ENCODE data around the gene COL15A1. TPM values are rescaled to one million over a fixed set of nuclear protein-coding genes. Genes with fewer than 3 reads are reported as not detected.

COL15A1 gene
- total and polyA plus RNA-seq, 2 of the 8 experiments (the other 6 are each of a cell fraction or from before 2014, with no cell fraction given), result 0.12 to 0.15 TPM

DNA sequence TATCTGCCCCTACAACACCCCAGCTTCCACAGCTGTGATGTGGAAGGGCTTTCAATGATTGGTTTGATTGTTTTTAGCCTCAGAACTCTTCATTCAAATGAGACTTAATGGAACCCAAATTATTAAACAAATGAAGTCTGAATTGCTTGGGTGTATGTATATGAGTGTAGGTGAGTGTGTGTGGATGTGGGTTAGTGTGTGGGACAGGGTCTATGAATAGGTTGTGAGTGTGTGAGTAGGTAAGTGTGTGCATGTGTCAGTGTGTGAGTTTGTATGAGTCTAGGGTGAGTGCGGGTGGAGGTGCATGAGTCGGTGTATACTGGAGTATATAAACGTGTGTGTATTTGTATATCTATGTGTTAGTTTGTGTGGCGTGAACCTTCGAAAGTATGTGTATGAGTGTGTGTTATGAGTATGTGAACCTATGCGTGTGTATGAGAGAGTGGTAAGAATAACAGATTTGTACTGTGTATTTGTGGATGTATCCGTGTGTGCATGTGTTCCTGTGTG lies 26.9 kb downstream of the COL15A1 start:
- Histone ChIP-seq H3K27ac (ENCODE audit: low read depth, low read length) (no peak overlapping the region), H3K56ac (replicated peaks; ENCODE audit: insufficient read length, low read depth, low read length) (no peak overlapping the region), H3K9ac (replicated peaks in 1 of 4; ENCODE audit: extremely low read depth in 1 of 4, low read depth in 3 of 4, low read length in 3 of 4) (no peak overlapping the region), H4K20me1 (replicated peaks in 1 of 2; ENCODE audit: control insufficient read depth in 1 of 2, insufficient read depth in 2 of 2, low read length in 2 of 2) (peaks cover 0 to 1% of the 10 kb centered on the region in 2 experiments), H2BK12ac (ENCODE audit: low read depth, low read length) (0 out of 2 replicates have a peak overlapping the region, but pooled peaks have one; percentile 71), H2BK15ac (ENCODE audit: low read length) (no peak overlapping the region), H3K27me3 (replicated peaks in 1 of 4; ENCODE audit: control insufficient read depth in 3 of 4, extremely low read depth in 1 of 4, insufficient read depth in 3 of 4, low read length in 3 of 4) (peaks cover 4 to 25% (median 14%) of the 10 kb centered on the region in 4 experiments), H3K79me2 (ENCODE audit: control insufficient read depth in 1 of 2, insufficient read depth in 2 of 2, low read length in 2 of 2) (no peaks in the 10 kb centered on the region), H3K18ac (ENCODE audit: extremely low read depth, low read length) (no peak overlapping the region), H4K5ac (ENCODE audit: insufficient read length, low read depth, low read length) (no peak overlapping the region), H3K23ac (ENCODE audit: insufficient read length) (no peak overlapping the region), H3K4me1 (replicated peaks in 1 of 4; ENCODE audit: control insufficient read depth in 3 of 4, insufficient read depth in 4 of 4, low read length in 3 of 4) (peaks cover 4 to 11% (median 7%) of the 10 kb centered on the region in 4 experiments), H2BK5ac (ENCODE audit: low read depth, low read length) (0 out of 2 replicates have a peak overlapping the region, but pooled peaks have one; percentile 12), H3K4me3 (ENCODE audit: extremely low read depth in 1 of 4, insufficient read depth in 2 of 4, low read depth in 3 of 4, low read length in 4 of 4) (no peak overlapping the region), H3K4ac (replicated peaks; ENCODE audit: insufficient read length, low read depth, low read length) (no peak overlapping the region), H3K4me2 (ENCODE audit: insufficient read depth in 1 of 2, low read depth in 2 of 2, low read length in 2 of 2) (no peak overlapping the region; a peak in 1 of 4 replicates), H3K79me1 (ENCODE audit: low read depth, low read length) (no peaks in the 10 kb centered on the region), H3K14ac (ENCODE audit: insufficient read length) (no peak overlapping the region), H4K91ac (replicated peaks; ENCODE audit: insufficient read length, low read length) (no peak overlapping the region), H3K36me3 (ENCODE audit: control insufficient read depth in 2 of 4, insufficient read depth in 4 of 4, low read length in 3 of 4) (no peaks in the 10 kb centered on the region), H4K8ac (ENCODE audit: extremely low read depth, insufficient read depth, low read length) (no peak overlapping the region), H2BK120ac (replicated peaks; ENCODE audit: low read depth, low read length) (no peak overlapping the region), H2AFZ (ENCODE audit: low read length) (no peak overlapping the region), H2BK20ac (ENCODE audit: low read length) (no peak overlapping the region), H3K23me2 (ENCODE audit: low read depth, low read length) (peaks cover 5% of the 10 kb centered on the region; the same call in 1 of the 2 replicates), H3K9me3 (ENCODE audit: insufficient read depth in 2 of 2, low read depth in 1 of 2, low read length in 1 of 2) (no peaks in the 10 kb centered on the region), H2AK5ac (ENCODE audit: low read depth, low read length) (no peak overlapping the region)
- ChIA-PET CTCF (ENCODE audit: partially characterized antibody) (interaction anchor here (1.2 to 3.6 kb wide), 4 partner anchors 28 to 170 kb away, joined by 4 to 14 read pairs (median 10); no protein-coding TSS in a partner anchor), POLR2A (ENCODE audit: partially characterized antibody) (no interaction called here)
- no peak for DNase-seq (ENCODE audit: low read depth in 1 of 2, low spot score in 2 of 2)
- FAIRE-seq, result no peak
- WGBS, 2 experiments (ENCODE audit: extremely low coverage in 1 of 2, insufficient coverage in 1 of 2, insufficient read length in 1 of 2, insufficient replicate concordance in 2 of 2, low coverage in 1 of 2, low lambda C conversion rate in 2 of 2, missing lambda C conversion rate in 1 of 2), result 82% methylated on average over 7 of the region's 7 CpGs; no CpG with 5 or more reads in 1 of the 2 experiments
- TF ChIP-seq CREB1 (IDR thresholded peaks at IDR 0.05) (no peak), USF2 (IDR thresholded peaks at IDR 0.05; ENCODE audit: low read length) (no peak), E2F6 (IDR thresholded peaks at IDR 0.05) (no peak), JUN (IDR thresholded peaks at IDR 0.05; ENCODE audit: low read depth, low read length) (no peak), KDM4A (IDR thresholded peaks at IDR 0.05; ENCODE audit: low read depth, low read length, severe bottlenecking) (no peak)

Measured in H1 (cell line).